Activated CD4-positive, CD25-positive, alpha-beta regulatory T cell treated with anti-CD3 and anti-CD28 coated beads, Interleukin-2, amount 50 U/mL, for 72 hours (primary cell): Measurements from ENCODE around the gene CLEC16A.

ENCODE experiments used
- DNase-seq: peaks from one replicate; pipeline ENCODE4 v3.0.0; 2021

Gene CLEC16A

DNA sequence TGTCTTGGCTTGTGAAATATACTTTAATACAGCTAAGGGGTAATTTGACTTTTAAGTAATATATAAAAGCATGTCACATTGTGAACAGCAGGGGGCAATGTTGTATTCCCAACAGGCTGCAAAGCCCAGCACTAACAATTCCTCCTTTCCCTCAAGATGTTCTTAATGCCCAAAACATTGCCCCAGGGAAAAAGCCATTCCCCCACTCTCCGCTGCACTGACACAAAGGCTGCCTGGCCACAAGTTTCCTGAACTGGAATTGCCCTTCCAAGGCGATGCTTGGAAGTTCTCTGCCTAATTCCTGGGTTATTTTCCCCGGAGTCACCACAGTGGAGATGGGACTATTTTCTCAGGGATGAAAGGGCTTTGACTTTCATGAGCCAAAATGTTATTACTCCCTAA is 27.2 kb downstream of the CLEC16A start:
- no peak for DNase-seq

- DNase-seq, result no peak
Measured at GRCh38 chr16:10972108-10972818, 27.9 kb downstream of the CLEC16A start.

- no peak for DNase-seq
Measured at GRCh38 chr16:10972819-10973464, 28.6 kb downstream of the CLEC16A start.

- DNase-seq, result no peak
Measured at GRCh38 chr16:10976634-10977033, 32.3 kb downstream of the CLEC16A start.

GRCh38 chr16:10978124-10978523 is 33.8 kb downstream of the CLEC16A start:
- DNase-seq, result no peak

DNA sequence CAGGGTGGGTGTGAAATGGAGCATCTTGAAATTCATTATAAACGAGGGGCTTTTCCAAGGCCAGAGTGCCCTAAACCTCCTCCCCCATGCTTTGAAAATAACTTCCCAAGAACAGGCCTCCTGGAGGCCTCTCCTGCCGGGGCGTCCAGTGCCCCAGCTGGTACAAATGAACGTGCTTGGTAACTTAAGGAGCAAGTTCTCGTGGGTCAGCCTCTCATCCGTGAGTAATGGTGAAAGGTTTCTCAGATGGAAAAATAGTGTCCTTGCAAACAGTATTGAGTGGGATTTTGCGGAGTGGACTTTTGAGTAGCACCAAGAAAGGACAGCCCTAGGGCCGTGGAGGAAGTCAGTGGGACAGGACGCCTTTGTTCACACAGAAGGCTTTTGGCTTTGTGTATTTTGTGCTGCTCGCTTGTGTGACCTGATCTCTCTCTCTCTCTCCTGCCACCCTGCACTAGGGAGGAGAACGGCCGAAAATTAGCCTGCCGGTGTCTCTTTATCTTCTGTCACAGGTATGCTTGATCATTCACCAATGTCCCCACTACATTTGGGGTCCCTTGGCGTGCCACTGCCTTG is 34.6 kb downstream of the CLEC16A start:
- DNase-seq, result no peak

DNA sequence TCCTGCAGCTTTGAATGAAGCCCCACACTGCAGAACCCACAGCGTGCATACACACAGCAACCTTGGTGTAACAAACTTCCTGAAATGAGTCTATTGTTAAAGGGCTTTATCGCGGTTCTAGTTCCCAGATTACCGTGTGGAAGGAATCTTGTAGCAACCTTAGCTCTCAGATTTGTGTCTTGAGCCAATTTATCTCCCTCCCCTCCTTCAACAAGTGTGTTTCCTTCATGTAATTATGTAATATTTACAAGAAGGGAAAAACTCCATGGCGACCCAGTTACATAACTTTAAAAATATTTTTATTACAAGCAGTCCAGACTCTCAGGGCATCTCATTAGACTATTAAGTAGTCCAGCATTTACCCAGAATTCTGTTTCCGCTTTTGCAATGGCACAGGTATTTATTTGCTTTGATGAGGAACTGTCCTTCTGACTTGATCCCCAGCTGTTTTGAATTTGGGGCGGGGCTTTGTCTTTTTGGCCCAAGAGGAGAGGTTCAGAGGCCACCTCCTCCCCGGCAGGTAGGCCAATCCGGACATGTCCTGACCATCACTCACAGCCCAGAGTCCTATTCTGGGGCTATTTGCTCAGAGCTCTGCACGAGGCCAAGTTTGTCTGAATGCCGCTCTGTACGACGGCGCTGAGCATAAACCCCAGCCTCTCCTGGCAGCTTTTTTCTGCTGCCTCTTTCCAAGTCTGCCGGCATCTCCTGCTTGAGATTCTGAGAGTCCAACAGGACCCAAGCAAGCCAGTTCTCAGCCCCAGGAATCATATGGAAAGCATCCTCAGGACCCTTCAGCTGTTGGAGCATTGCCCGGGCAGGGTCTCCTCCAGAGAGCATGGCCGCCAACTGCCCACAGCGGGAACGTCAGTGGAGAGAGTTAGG is 35.6 kb downstream of the CLEC16A start:
- DNase-seq, result no peak

DNA sequence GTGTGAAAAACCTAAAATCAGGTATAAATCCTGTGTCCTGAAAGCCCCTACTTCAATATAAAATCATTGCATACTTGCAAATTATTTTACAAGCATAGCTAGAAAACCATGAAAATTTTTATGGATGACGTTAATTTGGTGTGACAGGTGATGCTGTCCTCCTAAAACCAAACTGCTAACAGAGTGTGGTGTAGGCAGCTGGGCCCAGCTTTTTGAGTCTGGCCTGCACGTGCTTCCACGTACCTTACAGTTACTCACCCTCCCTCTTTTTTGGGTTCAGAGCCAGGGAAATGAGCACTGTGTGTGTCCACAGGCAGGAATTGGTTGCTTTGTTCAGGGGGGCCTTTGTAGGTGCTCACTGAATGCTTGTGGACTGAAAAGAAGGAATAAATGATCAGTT is 36.4 kb downstream of the CLEC16A start:
- DNase-seq, result no peak

DNA sequence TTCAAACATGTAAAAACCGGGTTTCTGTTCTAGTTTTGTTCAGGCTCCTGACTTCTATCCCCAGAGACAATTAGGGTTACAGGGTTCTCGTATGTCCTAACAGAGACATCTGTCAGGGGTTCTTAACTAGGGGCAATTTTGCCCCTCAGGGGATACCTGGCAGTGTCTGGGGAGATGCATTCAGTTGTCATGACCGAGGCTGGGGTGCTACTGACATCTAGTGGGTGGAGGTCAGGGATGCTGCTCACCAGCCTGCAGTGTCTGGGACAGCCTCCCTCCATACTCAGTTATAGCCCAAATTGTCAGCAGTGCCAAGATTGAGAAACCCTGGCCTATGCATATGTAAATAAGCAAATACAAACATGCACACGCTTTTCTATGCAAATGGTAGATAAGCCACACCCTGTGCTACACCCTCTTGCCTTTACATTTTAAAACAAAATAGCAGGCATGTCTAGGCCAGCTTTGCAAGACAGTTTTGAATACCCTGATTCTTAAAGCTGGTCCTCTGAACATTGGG is 37.4 kb downstream of the CLEC16A start:
- DNase-seq, result peak; percentile 53

DNA sequence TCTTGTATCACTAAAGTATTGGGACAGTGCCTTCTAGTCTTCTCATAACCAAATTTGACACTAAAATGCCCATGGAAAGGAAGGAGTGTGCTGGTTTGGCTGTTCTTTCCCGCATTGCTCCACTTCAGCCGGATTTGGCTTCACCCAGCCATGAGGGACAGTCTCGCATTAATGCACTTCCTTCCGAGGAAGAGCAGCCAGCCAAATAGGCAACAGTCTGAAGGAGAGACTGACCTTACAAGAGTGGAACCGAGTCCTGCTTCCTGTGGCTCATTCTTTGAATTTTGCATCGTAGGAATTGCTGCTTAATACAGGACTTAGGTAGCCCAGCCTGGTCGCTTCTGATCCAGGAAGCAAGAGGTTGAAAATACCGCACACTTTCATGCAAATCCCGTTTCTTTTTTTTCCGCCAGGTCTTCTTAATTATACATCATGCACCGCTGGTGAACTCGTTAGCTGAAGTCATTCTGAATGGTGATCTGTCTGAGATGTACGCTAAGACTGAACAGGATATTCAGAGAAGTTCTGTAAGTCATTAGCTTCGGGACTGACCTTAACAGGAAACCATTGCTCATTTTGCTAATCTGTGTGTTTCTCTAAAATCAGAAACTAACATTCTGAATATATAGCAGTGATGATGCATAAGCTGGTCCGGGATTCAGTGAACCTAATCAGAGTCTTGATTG is 38.2 kb downstream of the CLEC16A start:
- DNase-seq, result no peak

GRCh38 chr16:10983159-10983558 is 38.8 kb downstream of the CLEC16A start:
- DNase-seq, result no peak

DNA sequence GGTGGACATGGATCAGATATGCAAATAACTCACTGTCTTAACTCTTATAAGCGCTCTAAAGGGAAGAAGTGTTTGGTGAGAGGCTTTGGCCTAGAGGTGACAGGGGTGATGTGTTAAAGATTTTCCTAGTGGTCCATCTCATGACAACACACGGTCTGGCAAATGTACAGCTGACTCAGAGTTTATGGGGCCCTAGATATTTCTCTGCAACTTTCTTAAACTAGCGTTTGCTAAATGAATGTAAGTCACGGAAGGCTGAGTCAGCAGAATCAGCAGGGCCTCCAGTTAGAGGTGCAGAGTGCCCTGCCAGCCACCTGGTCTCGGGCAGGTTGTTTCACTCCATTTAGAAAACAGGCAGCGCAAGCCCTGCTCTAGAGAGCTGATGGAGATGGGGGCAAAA is 40.1 kb downstream of the CLEC16A start:
- no peak for DNase-seq

GRCh38 chr16:10987361-10988163 is 43.2 kb downstream of the CLEC16A start:
- no peak for DNase-seq

- peak; percentile 78 for DNase-seq
Measured at GRCh38 chr16:10988164-10988803, 43.9 kb downstream of the CLEC16A start.

- no peak for DNase-seq
Measured at GRCh38 chr16:10988879-10989278, 44.5 kb downstream of the CLEC16A start.

- no peak for DNase-seq
Measured at GRCh38 chr16:10989559-10989958, 45.2 kb downstream of the CLEC16A start.

DNA sequence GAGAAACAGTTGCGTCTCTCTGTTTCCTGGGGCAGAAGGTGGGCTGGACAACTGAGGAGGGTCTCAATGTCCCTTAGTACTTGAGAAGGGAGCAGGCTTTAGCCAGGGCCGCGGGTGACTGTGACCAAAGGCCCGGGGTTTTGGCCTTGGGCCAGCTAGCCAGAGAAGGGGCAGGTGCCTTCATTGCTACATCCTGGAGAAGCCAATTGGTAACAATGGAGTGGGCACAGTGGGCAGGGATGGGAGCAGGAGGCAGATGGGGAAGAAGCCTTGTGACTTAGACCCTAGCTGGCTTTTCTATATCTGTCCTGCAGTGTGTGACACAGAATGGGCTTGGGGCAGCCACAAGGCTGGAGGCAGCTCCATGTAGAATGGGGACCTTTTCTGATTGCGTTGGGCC is 46.0 kb downstream of the CLEC16A start:
- no peak for DNase-seq

- no peak for DNase-seq
Measured at GRCh38 chr16:10992112-10992511, 47.7 kb downstream of the CLEC16A start.

DNA sequence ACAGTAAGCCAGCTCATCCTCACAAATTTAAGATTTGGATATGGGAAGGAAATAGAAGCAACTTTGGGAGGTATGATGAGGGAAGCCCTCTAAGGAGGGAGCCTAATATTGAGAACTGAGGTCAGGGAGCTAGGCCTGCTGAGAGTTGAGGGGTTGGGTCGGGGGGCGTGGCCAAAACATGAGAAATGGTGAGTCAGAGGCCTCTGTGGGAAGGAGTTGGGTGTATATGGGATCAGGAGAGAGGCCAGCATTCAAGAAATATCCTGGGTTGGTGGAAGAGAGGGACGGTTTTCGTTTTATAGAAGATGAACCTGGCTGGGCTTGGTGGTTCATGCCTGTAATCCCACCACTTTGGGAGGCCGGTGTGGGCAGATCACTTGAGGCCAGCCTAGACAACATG is 48.4 kb downstream of the CLEC16A start:
- no peak for DNase-seq

GRCh38 chr16:10993649-10994048 is 49.3 kb downstream of the CLEC16A start:
- DNase-seq, result no peak

DNA sequence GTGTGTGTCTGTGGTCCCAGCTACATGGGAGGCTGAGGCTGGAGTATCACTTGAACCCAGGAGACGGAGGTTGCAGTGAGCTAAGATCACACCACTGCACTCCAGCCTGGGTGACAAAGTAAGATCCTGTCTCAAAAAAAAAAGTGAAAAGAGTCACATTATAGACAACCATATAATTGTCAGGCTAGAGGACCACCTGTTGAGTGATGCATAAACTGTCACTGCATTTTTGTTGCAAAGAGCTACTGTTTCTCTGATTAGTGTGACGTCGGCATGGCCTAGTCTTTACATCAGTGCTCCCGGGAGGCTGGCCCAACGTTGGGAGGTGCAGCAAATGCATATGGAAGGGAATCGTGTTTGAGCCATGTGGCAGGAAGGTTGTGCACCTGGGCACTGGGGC is 50.2 kb downstream of the CLEC16A start:
- DNase-seq, result no peak
